ENCODE data around the gene CTNNA3.
"Not testable (repeated sequence)": the region's sequence is repeated elsewhere in the genome, so short reads cannot be mapped to it uniquely, and the experiment has no call there.

The CTNNA3 gene

GRCh38 chr10:67602268-67602950 is 93.6 kb downstream of the CTNNA3 start:
- no peak for DNase-seq (ENCODE audit: low read depth in 2 of 2)

DNA sequence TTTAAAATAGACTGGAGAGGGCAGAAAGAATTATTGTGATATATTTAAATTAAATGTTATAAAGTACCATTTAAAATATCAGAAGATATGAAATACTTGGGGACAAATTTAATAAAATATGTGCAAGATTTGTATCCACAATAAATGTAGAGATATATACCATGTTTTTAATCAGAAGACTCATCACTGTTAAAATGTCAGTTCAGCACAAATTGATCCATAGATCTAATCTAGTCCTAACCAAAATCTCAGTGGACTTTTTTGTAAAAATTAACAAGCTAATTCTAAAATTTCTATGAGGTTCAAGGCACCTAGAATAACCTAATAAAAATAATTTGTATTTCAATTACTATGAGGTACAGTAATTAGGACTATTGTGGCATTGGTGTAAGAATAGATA is 96.4 kb downstream of the CTNNA3 start:
- no peak for DNase-seq (ENCODE audit: low read depth in 2 of 2)

DNA sequence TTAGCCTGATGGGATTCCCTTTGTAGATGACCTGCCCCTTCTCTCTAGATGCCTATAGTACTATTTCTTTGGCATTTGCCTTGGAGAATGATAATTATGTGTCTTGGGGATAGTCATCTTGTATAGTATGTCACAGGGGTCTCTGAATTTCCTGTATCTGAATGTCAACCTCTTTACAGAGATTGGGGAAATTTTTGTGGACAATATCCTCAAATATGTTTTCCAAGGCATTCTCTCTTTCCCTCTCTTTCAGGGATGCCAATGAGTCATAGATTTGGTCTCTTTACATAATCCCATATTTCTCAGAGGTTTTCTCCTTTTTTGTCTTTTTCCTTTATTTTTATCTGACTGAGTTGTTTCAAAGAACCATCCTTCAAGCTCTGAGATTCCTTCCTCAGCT is 99.4 kb downstream of the CTNNA3 start:
- DNase-seq (ENCODE audit: low read depth in 2 of 2), result no peak

DNA sequence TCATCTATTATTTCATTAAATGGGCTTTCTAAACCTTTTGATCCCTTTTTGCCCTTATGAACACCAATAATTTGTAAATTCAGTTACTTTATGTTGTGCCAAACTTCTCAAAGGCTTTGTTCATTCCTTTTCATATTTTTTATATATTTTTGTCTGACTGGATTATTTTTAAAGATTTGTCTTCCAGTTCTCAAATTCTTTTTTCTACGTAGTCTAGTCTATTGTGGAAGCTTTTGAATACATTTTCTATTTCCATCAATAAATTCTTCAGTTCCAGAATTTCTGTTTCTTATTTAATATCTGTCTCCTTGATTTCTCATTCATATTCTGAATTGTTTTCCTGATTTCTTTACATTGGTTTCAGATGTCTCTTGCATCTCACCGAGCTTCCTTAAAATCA is 108.2 kb downstream of the CTNNA3 start:
- DNase-seq (ENCODE audit: low read depth in 2 of 2), result no peak

GRCh38 chr10:67575532-67575931 is 120.5 kb downstream of the CTNNA3 start:
- no peak for DNase-seq (ENCODE audit: low read depth in 2 of 2)

DNA sequence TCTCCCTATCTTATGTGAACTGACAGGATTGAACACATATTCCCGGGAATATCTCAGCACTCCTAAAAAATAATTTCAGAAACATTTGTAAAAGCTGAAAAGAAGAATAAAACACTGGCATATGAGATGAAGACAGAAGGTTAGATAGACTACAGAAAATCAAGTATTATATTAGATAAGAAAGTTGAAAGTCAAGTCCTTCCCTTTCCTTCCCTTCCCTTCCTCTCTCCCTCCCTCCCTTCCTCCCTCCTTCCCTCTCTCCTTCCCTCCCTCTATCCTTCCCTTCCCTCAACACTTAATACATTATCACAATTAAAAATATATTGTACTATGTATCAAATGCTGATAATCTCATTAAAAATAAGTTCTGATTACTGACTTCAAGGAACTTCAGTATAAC is 122.5 kb downstream of the CTNNA3 start:
- DNase-seq (ENCODE audit: low read depth in 2 of 2), result no peak

GRCh38 chr10:67571503-67571902 is 124.5 kb downstream of the CTNNA3 start:
- no peak for DNase-seq (ENCODE audit: low read depth in 2 of 2)

GRCh38 chr10:67558311-67558710 is 137.7 kb downstream of the CTNNA3 start:
- DNase-seq (ENCODE audit: low read depth in 2 of 2), result not testable (repeated sequence)

GRCh38 chr10:67553254-67553653 is 142.7 kb downstream of the CTNNA3 start:
- DNase-seq (ENCODE audit: low read depth in 2 of 2), result no peak

DNA sequence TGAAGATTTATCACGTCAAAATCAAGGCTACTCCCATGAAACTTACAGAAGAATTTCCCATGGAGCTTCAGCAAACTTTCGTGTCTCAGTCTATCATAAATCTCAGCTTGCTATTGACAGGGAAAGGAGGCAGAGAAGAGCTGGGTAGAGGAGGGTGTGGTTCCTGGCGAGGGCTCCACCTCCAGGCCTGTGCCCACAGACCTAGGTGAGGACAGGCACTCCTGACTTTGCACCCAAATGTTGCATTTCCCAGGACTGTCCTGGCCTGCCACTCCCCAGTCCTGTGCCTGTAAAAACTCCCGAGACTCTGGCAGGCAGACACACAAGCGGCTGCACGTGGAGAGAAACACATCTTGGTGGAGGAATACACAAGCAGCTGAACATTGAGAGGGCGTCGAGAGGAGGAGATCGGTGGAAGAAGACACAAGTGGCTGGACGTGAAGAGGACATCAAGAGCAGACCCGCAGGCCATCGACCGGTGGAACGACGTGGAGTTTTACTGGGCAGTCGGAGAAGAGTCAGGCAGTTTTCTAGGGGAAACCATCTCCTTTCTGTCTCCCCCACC is 145.1 kb downstream of the CTNNA3 start:
- DNase-seq (ENCODE audit: low read depth in 2 of 2), result no peak

GRCh38 chr10:67550046-67550445 is 145.9 kb downstream of the CTNNA3 start:
- no peak for DNase-seq (ENCODE audit: low read depth in 2 of 2)

DNA sequence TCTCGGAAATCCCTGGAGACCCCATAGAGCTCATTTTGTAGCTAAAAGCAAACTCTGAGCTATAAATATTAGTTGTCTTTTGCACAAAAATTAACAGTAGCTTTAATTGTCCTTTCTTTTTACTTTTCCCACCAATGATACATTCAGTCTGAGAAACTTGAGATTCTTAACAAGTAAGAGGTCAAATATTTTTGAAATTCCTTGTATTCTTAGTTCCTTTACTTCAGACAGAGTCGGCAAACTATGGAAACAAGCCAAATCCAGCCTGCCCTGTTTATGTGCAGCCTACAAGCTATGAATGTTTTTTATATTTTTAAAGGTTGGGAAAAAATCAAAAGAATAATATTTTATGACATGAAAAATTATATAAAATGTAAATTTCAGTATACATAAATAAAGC is 146.6 kb downstream of the CTNNA3 start:
- no peak for DNase-seq (ENCODE audit: low read depth in 2 of 2)

DNA sequence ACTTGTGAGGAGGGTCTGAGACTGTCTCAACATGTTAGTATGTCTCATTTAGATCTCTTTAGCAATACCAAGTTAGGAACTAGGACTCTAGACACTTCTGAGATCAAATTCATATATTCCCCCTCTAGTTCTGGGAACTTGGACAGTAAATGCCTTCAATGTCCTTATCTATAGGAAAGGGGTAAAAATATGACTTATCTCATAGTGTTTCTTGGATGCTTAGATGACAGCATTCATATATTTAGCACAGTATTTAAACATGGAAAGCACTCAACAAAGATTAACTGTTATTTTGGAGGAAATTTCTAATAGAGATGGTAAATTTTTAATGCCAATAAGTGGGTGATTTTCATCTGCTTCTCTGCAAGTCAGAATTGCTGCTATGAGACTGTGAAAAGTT is 154.6 kb downstream of the CTNNA3 start:
- no peak for DNase-seq (ENCODE audit: low read depth in 2 of 2)

GRCh38 chr10:67539312-67539711 is 156.7 kb downstream of the CTNNA3 start:
- no peak for DNase-seq (ENCODE audit: low read depth in 2 of 2)

GRCh38 chr10:67537906-67538305 is 158.1 kb downstream of the CTNNA3 start:
- no peak for DNase-seq (ENCODE audit: low read depth in 2 of 2)

- DNase-seq (ENCODE audit: low read depth in 2 of 2), result no peak
These were observed 162.6 kb downstream of the CTNNA3 start for GRCh38 chr10:67533376-67533775.

DNA sequence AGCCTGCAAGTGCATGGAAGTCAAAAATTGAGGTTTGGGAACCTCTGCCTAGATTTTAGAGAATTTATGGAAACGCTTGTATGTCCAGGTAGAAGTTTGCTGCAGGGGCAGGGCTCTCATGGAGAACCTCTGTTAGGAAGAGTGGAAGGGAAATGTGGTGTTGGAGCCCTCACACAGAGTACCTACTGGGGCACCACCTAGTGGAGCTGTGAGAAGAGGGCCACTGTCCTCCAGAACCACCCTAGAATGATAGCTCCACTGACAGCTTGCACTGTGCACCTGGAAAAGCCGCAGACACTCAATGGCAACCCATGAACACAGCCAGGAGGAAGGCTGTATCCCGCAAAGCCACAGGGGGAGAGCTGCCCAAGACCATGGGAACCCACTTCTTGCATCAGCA is 165.0 kb downstream of the CTNNA3 start:
- not testable (repeated sequence) for DNase-seq (ENCODE audit: low read depth in 2 of 2)

DNA sequence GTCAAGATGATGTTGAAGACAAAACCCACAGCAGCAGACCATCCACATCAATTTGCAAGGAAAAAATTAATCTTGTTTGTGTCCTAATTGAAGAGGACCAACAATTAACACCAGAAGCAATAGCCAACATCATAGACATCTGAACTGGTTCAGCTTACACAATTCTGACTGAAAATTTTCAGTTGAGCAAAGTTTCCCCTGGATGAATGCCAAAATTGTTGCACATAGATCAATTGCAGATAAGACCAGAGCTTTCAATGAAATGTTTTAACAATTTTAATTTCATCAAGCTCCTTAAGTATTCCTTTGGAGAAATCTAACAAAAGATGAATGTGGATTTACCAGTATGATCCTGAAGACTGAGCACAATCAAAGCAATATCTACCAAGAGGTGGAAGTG is 168.6 kb downstream of the CTNNA3 start:
- no peak for DNase-seq (ENCODE audit: low read depth in 2 of 2)

- no peak for DNase-seq (ENCODE audit: low read depth in 2 of 2)
These were observed 174.4 kb downstream of the CTNNA3 start for GRCh38 chr10:67521546-67521945.

- no peak for DNase-seq (ENCODE audit: low read depth in 2 of 2)
These were observed 175.0 kb downstream of the CTNNA3 start for GRCh38 chr10:67520924-67521520.

- no peak for DNase-seq (ENCODE audit: low read depth in 2 of 2)
These were observed 176.6 kb downstream of the CTNNA3 start for GRCh38 chr10:67519434-67519833.

DNA sequence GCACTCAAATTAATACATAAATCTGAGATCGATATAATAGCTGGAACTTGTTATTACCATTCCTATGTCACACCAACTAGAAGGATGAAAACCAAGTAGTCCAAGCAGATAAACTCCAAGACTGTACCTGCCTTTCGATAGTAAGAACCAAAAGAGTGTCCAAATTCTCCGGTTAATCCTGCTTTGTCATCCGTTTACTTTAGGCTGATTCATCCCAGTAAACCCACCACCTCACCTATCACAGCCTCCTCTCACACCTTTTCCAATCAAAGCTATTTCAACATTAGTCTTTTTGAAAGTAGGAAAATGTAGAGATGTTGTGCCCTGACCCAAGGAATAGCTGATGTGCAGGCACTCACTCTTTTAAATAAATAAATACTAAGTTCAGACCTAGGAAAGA is 177.2 kb downstream of the CTNNA3 start:
- DNase-seq (ENCODE audit: low read depth in 2 of 2), result no peak

DNA sequence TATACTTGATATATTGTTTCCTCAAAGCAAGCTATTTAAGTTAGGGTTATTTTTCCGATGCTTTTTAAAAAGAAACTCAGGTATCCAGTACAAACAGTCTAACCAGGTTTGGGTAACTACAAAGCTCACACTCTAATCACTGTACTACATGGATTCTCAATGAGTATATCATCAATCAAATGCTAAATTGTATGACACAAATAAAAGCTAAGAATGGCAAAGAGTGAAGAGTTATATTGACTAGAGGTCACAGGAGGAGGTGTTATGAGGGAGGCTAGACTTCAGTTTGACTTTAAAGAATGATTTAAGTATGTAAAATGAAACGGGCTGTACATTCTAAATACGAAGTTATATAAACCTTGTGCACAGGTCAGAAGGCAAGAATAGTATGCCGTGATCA is 178.0 kb downstream of the CTNNA3 start:
- DNase-seq (ENCODE audit: low read depth in 2 of 2), result no peak

GRCh38 chr10:67506757-67507091 is 189.3 kb downstream of the CTNNA3 start:
- no peak for DNase-seq (ENCODE audit: low read depth in 2 of 2)

Data from stimulated activated CD8-positive, alpha-beta memory T cell treated with anti-CD3 and anti-CD28 coated beads, Interleukin-7, amount 100 ng/mL, for 4 hours (primary cell).